Measurements from ENCODE around the gene CCDC171.
A peak's percentile ranks its signal among the peaks of the same experiment; 100 is the strongest.
"Not testable (repeated sequence)": the region's sequence is repeated elsewhere in the genome, so short reads cannot be mapped to it uniquely, and the experiment has no call there.

Gene CCDC171

DNA sequence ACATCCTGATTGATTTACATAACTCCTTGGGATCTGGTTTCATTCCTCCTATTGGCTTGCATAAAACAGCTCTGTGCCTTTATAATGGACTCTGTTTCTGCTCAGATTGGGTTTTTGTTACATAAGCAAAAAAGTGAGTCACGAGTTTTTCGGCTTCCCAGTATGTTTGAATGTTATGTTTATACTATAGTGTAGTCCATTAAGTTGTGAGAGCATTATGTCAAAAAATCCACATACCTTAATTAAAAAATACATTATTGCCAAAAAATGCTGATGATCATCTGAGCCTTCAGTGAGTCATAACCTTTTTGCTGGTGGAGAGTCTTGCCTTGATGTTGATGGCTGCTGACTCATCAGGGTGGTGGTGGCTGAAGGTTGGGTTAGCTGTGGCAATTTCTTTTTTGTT is 144.6 kb downstream of the CCDC171 start:
- peak; percentile 27 for DNase-seq (ENCODE audit: low spot score)

DNA sequence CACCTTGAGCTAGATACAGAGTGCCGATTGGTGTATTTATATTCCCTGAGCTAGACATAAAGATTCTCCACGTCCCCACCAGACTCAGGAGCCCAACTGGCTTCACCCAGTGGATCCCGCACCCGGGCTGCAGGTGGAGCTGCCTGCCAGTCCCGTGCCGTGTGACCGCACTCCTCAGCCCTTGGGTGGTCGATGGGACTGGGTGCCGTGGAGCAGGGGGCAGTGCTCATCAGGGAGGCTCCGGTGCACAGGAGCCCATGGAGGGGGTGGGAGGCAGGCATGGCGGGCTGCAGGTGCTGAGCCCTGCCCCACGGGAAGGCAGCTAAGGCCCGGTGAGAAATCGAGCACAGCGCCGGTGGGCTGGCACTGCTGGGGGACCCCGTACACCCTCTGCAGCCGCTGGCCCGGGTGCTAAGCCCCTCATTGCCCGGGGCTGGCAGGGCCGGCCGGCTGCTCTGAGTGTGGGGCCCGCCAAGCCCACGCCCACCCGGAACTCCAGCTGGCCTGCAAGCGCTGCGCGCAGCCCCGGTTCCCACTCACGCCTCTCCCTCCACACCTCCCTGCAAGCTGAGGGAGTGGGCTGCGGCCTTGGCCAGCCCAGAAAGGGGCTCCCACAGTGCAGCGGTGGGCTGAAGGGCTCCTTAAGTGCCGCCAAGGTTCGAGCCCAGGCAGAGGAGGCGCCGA is 147.2 kb downstream of the CCDC171 start:
- DNase-seq (ENCODE audit: low spot score), result not testable (repeated sequence)

- DNase-seq (ENCODE audit: low spot score), result no peak
Observed at GRCh38 chr9:15707000-15707399, 154.2 kb downstream of the CCDC171 start.

- DNase-seq (ENCODE audit: low spot score), result no peak
Observed at GRCh38 chr9:15711531-15711930, 158.7 kb downstream of the CCDC171 start.

GRCh38 chr9:15711931-15712330 is 159.1 kb downstream of the CCDC171 start:
- no peak for DNase-seq (ENCODE audit: low spot score)

DNA sequence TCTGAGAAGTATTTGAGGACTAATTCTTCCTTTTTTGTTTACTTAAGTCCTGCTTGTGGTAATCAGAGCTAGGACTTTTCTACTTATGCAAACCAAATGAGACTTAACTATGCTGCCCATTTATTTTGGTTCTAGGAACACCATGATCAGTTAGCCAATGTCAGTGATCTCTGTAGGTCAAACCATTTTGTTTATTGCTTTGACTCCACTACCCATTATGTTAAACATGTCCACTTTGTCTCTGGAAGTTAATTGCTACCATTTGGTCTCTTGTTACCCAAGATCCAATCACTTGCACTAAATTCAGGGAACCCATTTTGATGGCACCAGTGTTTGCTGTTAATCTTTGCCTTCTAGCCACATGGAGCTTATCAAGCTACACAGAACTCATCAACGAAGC is 161.9 kb downstream of the CCDC171 start:
- no peak for DNase-seq (ENCODE audit: low spot score)

GRCh38 chr9:15717290-15717967 is 164.6 kb downstream of the CCDC171 start:
- DNase-seq (ENCODE audit: low spot score), result no peak

GRCh38 chr9:15718423-15718822 is 165.6 kb downstream of the CCDC171 start:
- DNase-seq (ENCODE audit: low spot score), result no peak

- no peak for DNase-seq (ENCODE audit: low spot score)
Observed at GRCh38 chr9:15720861-15721260, 168.0 kb downstream of the CCDC171 start.

GRCh38 chr9:15722888-15723287 is 170.0 kb downstream of the CCDC171 start:
- no peak for DNase-seq (ENCODE audit: low spot score)

GRCh38 chr9:15724016-15724415 is 171.2 kb downstream of the CCDC171 start:
- DNase-seq (ENCODE audit: low spot score), result no peak

GRCh38 chr9:15724612-15725011 is 171.8 kb downstream of the CCDC171 start:
- DNase-seq (ENCODE audit: low spot score), result no peak

DNA sequence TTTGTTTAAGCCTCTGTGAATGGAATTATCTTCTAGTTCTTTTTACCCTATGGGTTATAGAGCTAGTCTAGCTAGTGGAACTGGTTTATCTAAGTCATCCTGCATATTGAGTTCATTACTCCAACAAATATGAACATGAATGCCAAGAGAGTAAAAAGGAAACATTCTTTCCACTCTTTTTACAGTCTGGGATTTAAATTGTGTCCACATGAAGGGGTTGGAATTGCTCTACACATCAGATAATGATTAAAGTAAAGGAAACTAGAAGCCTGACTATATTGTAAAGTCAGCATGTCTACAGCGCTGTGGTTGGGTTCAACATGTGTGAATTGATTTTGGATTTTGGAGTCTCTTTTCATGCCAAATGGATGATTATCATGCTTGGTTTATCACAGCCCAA is 173.1 kb downstream of the CCDC171 start:
- DNase-seq (ENCODE audit: low spot score), result no peak

GRCh38 chr9:15729507-15729906 is 176.7 kb downstream of the CCDC171 start:
- DNase-seq (ENCODE audit: low spot score), result no peak

GRCh38 chr9:15735083-15735857 is 182.4 kb downstream of the CCDC171 start:
- DNase-seq (ENCODE audit: low spot score), result peak; percentile 38

GRCh38 chr9:15736569-15736968 is 183.7 kb downstream of the CCDC171 start:
- no peak for DNase-seq (ENCODE audit: low spot score)

- no peak for DNase-seq (ENCODE audit: low spot score)
Observed at GRCh38 chr9:15738011-15738410, 185.2 kb downstream of the CCDC171 start.

DNA sequence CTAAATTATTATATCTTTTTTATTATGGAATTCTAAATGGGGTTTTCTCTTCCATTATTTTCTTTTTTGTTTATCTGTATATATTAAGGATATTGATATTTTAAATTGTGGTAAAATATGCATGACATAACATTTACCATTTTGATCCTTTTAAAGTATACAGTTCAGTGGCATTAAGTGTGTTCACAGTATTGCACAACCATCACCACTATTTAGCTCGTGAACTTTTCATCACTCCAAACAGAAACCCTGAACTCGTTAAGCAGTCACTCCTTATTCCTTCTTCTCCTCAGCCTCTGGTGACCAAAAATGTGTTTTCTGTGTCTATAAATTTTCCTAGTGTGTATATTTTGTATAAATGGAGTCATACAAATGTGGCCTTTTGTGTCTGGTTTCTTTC is 188.2 kb downstream of the CCDC171 start:
- no peak for DNase-seq (ENCODE audit: low spot score)

DNA sequence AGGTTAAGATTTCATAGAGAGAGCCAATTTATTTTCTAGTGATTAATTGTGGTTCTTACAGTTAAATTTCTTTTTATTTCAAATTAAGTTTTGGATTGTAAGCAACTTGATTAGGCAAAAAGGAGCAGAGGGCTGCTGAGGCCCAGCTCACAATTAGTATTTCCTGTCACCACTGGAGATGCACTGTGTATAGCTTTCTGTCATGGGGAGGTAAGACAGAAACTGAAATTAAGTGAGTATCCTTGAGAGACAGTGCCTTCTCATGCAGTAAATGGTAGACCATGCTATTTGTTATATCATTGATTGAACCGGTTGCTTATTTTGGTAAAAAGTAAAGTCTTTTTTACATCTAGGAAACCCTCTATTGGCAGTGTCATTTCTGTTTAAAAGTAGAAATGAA is 190.7 kb downstream of the CCDC171 start:
- no peak for DNase-seq (ENCODE audit: low spot score)

DNA sequence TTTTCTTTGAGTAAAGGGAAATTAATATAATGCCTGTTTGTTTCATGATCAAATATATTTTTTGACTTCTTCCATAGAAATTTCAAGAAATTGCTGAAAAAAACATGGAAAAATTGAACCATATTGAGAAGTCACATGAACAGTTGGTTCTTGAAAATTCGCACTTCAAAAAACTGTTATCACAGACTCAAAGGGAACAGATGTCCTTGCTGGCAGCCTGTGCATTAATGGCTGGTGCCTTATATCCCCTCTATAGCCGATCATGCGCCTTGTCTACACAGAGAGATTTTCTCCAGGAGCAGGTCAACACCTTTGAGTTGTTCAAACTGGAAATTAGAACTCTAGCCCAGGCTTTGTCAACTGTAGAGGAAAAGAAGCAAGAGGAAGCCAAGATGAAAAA is 191.4 kb downstream of the CCDC171 start:
- no peak for DNase-seq (ENCODE audit: low spot score)

DNA sequence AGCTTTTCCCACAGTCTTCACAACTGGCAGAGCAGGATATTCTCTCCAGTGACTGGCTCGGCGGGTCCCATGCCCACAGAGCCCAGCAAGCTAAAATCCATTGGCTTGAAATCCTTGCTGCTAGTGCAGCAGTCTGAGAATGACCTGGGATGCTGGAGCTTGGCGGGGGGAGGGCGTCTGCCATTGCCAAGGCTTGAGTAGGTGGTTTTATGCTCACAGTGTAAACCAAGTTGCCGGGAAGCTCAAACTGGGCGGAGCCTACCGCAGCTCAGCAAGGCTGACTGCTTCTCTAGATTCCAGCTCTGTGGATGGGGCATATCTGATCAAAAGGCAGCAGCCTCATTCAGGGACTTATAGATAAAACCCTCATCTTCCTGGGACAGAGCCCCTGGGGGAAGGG is 194.1 kb downstream of the CCDC171 start:
- DNase-seq (ENCODE audit: low spot score), result no peak

- DNase-seq (ENCODE audit: low spot score), result no peak
Observed at GRCh38 chr9:15755660-15756059, 202.8 kb downstream of the CCDC171 start.

DNA sequence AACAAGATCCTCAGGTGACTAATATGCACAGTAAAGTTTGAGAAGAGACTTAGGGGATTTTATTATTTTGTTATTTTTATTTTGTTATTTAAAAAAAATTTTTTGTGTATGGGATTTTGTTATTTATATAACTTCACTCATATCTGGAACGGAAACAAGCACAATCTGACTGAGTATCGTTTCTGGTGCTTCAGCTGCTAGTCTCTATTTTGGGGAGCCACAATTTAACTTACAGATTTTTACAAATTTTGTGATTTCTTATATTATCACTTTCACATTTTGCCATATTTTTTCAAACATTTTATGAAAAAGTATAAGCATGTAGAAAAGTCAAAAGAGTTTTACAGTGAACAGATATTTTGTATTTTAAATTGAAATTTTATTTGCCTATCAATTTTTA is 208.7 kb downstream of the CCDC171 start:
- DNase-seq (ENCODE audit: low spot score), result no peak

All from hepatic stellate cell (primary cell).